HG02943 (cell line): Measurements from ENCODE around the gene AEBP1.
"Not testable (repeated sequence)": the region's sequence is repeated elsewhere in the genome, so short reads cannot be mapped to it uniquely, and the experiment has no call there.

Experiments used
- ATAC-seq: cut with Tn5 transposase; IDR thresholded peaks from one replicate; pipeline ENCODE4 v1.9.1; 2021; ENCODE audit warnings: mild to moderate bottlenecking, low read depth, moderate library complexity; ENCODE audit not compliant: unreplicated experiment

AEBP1 gene

DNA sequence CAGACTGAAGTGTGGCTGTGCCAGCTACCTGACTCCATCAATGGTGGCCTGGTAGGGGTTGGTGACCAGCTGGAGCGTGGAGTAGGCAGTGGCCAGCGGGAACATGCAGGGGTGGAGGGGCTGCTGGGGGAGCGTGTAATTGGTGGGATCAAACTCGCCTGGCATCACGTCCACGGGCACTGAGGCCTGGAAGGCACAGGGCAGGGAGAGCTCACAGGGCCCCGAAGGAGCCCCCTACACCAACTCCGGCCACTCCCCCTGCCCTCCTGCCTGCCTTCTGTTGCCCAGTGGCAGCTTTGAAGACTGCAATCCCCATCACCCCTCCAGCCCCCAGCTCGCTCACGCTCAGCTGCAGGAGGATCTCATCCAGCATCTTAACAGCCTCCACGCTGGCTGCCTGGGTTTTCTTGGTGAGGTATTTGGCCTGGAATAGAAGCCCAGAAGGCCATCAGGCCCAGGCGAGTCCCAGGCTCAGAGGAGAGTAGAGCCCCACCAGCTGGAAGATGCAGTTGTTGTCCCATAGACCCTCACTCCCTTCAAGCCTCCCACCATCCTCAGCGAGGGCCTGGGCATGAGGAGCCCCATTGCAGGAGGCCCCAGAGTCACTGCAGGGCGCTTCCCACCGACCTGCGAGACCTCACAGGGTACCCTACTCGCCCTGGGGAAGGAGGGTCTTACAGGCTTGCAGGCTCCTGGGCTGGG lies 12.1 kb downstream of the AEBP1 start:
- ATAC-seq: no peak

DNA sequence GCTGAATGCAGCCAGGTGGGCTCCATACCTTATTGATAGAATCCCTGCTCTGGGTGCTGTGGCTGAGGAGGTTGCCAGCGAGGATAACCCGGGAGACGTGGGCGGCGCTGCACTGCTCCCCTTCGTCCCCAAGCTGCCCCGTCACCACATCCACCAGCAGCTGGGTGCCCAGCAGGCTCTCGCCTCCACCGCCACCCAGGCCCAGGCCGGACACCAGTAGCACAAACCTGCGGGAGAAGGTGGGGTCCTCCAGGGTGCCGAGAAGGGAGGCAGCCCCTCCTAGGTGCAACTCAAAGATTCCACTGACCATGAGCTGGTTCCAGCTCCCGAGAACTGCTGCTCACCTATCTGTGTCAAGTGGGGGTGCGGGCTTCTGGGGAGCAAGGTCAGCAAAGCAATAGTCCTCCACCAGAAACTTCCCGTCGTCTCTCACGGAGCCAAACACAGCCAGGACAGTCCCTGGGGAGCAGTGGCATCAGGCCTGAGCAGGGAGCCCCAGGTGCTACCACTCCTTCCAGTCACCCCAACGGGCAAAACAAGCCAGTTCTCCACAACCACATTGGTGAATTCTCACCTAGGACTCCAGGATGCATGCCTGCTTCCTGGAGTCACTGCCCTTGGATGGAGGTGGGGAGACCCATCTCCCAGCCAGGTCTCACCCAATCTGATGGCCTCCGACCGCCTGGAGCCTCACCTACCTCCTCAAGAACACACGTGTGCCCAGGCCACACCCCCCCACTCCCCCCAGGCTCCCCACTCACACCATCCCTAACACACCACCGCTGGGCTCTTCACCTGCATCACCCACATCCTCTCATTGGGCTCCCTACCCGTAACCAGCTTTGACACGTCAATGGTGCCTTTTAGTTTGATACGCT lies 12.9 kb downstream of the AEBP1 start:
- ATAC-seq: no peak

DNA sequence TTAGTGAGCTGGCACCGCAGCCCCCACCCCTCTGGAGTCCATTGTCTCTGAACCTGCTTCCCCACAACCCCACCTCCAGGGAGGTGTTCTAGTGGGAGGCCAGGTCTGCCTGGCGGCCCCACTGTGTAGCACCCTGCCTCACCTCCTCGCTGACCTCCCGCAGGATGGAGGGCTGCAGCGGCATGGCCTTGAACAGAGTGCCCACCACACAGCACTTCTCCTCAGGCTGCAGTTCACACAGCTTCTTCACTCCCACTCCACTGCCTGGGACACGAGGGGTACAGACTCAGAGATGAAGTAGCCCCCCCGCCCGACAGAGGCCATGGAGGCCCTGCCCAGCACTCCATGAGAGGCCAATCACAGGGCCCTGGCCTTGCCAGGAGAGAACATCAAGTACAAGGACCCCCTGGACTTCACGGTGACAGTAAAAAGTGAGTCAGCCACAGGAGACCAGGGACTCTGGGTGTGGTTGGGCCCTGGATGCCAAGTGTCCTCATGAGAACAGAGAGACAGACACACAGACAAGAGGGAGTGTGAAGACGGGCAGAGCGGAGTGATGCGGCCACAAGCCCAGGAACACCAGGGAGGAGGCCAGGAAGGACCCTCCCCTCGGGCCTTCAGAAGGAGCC lies 13.8 kb downstream of the AEBP1 start:
- no peak for ATAC-seq

DNA sequence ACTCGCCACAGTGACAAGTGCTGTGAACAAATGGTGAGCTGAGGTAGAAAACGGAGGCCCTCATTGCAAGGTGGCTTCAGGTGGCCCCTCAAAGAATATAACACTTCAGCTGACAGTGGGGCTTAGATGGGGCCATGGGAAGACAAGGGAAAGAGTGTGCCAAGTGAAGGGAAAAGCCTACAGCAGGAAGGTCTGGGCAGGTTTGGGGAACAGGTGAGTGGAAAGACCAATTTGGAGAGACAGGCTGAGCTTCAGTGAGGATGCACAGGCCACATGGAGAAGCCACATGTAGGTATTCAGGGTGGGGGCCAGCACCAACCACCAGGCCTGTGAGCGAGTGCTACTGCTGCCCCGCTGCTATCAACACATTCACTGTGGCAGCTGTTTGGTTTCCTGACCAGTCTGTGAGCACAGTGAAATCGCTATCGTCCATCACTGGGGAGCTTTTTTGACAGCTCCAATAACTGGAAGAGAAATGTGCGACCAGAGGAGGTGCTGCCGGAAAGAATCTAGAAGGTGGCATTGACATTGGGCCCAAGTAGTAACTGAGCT lies 15.8 kb downstream of the AEBP1 start:
- no peak for ATAC-seq

DNA sequence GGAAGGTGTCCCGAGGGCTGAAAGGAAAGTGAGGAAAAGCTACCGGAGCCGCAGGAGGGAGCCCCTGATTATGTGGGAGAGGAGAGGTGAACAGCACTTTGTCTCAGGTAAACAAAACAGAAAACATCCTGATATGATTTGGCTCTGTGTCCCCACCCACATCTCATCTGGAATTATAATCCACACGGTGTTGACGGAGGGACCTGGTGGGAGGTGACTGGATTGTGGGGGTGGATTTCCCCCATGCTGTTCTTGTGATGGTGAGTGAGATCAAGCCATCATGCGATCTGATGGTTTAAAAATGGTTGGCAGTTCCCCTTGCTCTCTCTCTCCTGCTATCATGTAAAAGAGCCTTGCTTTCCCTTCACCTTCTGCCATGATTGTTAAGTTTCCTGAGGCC lies 16.2 kb downstream of the AEBP1 start:
- no peak for ATAC-seq

DNA sequence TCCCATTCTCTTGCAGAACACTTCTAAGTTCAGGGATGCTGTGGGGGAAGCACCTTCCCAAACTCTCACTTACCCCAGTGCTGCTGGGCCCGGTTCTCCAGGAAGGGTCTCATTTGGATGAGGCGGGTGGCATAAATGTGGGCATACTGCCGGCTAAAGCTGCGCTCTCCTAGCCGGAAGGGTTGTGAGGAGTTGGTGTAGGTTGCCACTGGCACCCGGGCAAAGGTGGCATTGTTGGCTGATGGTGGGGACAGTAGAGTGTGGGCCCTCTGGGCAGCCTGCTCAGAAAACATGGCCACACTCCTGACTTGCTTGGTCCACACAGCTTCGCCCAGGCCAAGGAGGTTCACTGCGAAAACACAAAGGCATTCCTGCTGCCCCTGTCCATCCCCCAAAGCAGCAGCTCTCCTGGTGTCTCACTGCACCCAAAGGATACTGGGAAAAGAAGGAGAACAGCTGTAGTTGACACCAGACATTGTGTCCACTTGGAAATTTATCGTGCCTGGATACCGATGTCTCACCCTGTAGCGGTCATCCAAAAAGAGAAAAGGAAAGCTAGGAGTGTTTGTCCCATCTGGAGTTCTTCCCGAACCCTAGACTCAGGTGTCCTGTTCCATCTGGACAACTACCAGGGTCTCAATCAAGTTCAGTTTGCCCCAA lies 17.7 kb downstream of the AEBP1 start:
- ATAC-seq: no peak

DNA sequence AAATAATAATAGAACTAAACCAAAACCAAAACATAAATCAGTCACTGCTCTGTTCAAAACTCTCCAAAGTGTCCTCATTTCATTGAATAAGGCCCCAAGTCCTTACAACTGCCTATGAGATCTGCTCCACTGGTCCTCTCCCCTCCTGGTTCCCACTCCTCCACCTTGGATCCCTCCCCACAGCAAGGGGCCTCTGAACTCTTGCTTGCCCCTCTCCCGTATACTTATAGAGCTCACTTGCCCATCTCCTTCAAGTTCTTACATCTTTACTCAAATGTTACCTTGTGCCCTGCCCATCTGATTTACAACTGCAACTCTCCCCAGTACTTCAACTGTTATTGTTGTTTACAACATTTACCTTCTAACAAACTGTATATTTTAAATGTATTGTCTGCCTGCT lies 18.4 kb downstream of the AEBP1 start:
- ATAC-seq: no peak

GRCh38 chr7:44123190-44124003 lies 19.3 kb downstream of the AEBP1 start, which contains the start of gene POLD2:
Gene POLD2 (minus strand): TSS chr7:44123548. CDS start chr7:44122053, 1,495 bp downstream.
- ATAC-seq: peak; percentile 99

GRCh38 chr7:44124822-44125202 lies 20.7 kb downstream of the AEBP1 start:
- ATAC-seq: no peak

DNA sequence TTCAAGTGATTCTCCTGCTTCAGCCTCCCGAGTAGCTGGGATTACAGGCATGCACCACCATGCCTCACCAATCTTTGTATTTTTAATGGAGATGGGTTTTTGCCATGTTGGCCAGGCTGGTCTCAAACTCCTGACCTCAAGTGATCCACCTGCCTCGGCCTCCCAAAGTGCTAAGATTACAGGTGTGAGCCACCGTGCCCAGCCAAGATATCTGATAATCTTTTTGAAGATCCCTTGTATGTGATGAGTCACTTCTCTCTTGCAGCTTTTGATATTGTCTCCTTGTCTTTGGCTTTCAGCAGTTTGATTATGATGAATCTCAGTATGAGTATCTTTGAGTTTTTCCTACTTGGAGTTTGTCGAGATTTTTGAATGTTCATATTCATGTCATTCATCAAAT lies 22.4 kb downstream of the AEBP1 start:
- not testable (repeated sequence) for ATAC-seq

DNA sequence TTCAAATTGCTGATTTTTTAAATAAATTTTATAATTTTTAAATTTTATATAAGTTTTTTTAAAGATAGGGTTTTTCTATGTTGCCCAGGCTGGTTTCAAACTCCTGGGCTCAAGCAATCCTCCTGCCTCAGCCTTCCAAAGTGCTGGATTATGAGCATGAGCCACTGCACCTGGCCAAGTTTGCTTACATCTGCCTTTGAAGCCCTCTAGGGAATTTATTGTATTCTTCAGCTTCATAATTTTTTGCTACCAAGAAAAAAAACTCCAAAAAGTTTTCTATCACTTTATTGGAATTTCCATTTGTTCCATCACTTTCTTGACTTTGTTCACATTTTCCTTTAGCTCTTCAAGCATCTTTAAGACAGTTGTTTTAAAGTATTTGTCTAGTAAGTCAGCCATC lies 23.0 kb downstream of the AEBP1 start:
- no peak for ATAC-seq

GRCh38 chr7:44128721-44129582 lies 24.8 kb downstream of the AEBP1 start:
- ATAC-seq: no peak

GRCh38 chr7:44131173-44132029 lies 27.3 kb downstream of the AEBP1 start:
- ATAC-seq: no peak

DNA sequence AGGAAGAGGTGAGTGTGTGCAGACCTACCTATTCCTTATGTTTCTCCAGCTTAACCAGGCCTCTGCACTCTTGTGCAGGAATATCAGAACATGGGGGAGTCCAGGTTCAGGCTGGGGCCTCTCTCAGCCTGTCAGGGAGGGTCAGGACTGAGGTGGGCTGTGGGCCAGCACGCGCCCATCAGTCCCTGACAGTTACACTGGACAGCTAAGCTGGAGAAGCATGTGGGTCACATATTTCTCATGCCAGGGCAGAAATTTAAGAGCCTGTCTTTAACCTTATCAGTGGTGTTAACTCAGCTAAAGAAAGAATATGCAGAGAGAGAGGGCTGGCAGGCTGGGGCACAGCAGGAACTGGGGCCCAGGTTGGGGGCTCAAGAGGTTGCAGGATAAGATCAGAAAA lies 27.9 kb downstream of the AEBP1 start:
- no peak for ATAC-seq

DNA sequence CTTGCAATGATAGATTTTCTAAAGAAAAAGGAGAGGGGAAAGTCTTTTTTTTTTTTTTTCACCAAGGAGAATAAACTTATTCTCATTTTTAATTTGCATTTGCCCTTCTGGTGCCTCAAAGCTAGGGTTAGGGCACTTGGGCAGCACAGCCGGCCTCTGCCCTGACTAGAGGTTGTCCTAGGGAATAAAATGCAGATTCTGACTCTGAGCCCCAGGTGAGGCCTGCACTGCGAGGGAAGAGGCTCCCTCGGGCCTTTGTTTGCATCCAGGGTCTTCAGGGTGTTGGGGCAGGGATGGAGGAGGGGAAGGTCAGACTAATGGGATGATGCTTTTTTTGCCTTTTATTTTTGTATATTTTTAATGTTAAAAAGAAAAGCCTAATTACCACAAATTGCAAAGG lies 29.1 kb downstream of the AEBP1 start:
- no peak for ATAC-seq

- no peak for ATAC-seq
Observed at GRCh38 chr7:44134943-44135628, 30.9 kb downstream of the AEBP1 start.

- ATAC-seq: no peak
Observed at GRCh38 chr7:44136731-44137130, 32.6 kb downstream of the AEBP1 start.
